DMS114 treated with DMSO at 0.1 percent for 48 hours (cell line): ENCODE data around the gene IL13RA2.

ENCODE experiments used
- DNase-seq: peaks from one replicate; lab custom pipeline; 2025; ENCODE audit not compliant: unreplicated experiment; lab: John Stamatoyannopoulos, UW

IL13RA2 gene

DNA sequence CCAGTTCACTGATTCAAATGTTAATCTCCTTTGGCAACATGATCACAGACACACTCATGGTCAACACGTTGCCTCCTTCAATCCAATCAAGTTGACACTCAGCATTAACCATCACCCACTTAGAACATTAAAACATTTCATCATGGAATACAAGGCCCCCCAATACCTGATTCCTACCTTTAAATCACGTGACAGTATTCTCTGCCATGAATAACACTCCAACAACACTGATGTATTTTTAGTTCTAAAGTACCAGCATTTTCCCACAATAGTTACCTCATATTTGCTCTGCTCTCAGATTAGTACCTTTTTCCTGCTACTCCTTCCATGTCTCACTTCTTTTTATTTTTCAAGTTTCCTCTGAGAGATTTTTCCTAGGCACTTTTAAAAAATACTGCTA lies 19.6 kb downstream of the IL13RA2 start:
- no peak for DNase-seq

GRCh38 chrX:114985967-114986592 lies 31.3 kb downstream of the IL13RA2 start:
- DNase-seq = no peak

DNA sequence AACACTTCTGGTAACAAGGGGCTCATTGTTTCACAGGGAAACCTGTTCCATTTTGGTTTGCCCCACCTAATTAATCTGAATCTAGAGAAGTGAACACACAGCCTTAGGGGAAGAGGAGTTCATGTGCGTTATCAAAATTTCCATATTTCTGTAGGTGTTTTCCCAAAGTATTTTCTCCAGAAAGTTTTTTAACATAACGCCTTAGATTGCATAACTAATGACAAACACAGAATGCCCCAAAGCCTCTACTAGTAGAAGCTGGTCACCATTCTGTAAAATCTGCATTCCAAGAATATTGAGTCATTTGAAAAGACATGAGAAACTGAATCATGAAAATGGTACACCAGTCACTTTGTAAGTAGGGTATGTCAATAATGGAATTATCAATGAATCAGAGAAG lies 41.1 kb downstream of the IL13RA2 start:
- no peak for DNase-seq

- no peak for DNase-seq
Observed at GRCh38 chrX:114973013-114973412, 44.4 kb downstream of the IL13RA2 start.

- no peak for DNase-seq
Observed at GRCh38 chrX:114970806-114971205, 46.6 kb downstream of the IL13RA2 start.

- no peak for DNase-seq
Observed at GRCh38 chrX:114964374-114964773, 53.0 kb downstream of the IL13RA2 start.

GRCh38 chrX:114962209-114962608 lies 55.2 kb downstream of the IL13RA2 start:
- no peak for DNase-seq

DNA sequence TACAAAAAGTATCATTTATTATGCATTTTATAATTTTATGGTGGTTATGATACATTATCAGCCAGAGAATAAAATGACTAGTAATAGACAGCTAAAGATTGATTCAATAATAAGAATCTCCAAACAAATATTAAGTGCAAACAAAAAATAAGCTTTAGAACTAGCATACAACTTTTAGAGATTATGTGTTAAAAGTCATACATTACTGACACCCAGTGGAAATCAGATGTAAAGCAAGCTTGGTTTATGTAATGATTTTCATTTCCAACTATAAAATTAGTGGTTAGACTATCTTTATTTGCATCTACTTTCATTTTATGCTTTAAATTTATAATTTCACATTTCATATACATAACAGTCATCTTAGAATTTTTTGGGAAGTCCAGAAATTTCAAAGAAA lies 57.7 kb downstream of the IL13RA2 start:
- DNase-seq = peak; percentile 8
